T-helper 9 cell (primary cell): ENCODE data around the gene DES.

ENCODE experiments used
- DNase-seq: peaks from one replicate; pipeline ENCODE4 v3.0.0-alpha.2; 2020

Gene DES

DNA sequence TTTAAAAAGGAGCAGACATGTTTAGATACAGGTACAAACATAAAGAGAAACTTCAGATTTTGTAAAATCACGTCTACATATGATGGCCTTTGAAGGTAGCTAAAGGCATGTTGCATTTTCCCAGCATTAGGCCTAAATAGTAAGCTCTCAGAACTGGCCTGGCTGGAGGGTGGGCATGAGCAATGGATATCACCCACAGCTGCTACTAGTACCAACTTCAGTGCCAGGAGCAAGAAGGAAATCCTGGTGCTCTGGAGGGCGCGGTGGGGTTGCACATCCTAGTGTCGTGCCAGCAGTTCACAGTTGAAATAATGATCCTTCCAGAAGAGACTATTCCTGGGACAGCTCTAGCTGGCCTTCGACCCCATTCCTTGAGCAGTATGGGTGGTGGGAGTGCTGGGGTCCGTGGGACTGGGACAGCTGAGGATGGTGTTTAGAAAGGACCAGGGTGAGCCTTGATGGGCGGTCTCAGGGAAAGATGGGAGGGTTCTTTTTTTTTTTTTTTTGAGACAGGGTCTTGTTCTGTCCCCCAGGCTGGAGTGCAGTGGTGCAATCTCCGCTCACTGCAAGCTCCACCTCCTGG is 4.9 kb downstream of the DES start:
- no peak for DNase-seq

DNA sequence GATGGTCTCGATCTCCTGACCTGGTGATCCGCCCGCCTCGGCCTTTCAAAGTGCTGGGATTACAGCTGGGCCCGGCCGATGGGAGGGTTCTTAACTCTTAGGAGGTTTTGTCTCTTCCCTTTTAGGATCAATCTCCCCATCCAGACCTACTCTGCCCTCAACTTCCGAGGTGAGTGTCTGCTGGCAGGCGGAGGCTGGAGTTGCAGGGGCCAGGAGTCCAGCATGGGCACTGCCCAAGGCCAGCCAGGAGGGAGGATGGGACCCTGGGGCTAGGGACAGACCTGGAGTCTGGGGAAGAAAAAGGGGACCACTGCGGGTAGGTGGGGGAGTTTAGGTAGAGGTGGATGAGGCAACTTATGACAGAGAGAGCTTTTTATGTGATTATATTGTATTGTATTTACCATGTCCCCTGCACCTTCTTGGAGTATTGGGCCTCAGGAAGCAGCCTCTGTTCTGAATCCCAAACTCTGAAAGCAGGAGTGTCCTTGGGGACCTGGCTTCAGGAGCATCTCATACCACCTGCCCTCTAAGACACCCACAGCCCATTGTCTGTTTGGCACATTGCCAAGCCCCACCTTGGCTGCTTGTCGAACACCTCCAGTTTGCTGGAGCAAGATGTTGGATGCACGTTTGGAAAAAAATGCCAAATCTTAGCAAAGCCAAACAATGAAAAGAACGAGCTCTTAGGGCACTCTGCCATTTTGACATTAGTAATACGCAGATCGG is 5.6 kb downstream of the DES start:
- no peak for DNase-seq

DNA sequence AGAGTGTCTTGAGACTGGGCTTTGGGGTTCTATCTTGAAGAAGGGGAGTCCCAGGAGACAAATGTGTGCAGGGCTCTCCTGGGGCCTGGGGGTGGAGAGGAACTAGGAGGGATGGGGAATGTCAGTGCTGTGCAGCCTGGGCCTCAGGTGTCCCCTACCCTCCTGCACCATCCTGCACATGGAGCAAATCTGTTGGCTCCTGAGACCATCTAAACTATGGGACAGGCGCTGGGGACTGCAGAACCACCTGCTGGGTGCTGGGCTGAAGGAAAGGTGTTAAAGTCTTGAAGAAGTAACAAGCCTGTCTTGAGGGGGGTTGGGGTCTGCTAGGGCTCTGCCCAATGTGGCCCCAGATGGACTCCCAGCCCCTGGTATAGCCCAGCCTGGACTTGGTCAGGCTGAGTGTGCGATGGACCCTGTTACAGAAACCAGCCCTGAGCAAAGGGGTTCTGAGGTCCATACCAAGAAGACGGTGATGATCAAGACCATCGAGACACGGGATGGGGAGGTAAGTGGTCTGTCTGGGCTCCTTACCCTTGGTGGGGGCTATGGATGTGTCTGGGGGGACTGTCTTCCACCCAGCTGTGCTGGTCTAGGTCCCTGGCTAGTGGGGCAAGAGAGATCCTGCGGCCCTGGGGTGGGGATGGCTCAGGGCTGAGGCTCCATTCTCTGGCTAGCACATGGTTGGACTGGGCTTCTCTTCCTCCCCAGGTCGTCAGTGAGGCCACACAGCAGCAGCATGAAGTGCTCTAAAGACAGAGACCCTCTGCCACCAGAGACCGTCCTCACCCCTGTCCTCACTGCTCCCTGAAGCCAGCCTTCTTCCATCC is 7.3 kb downstream of the DES start:
- DNase-seq, result no peak

DNA sequence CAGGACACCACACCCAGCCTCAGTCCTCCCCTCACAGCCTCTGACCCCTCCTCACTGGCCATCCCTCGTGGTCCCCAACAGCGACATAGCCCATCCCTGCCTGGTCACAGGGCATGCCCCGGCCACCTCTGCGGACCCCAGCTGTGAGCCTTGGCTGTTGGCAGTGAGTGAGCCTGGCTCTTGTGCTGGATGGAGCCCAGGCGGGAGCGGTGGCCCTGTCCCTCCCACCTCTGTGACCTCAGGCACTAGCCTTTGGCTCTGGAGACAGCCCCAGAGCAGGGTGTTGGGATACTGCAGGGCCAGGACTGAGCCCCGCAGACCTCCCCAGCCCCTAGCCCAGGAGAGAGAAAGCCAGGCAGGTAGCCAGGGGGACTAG is 7.9 kb downstream of the DES start:
- no peak for DNase-seq

DNA sequence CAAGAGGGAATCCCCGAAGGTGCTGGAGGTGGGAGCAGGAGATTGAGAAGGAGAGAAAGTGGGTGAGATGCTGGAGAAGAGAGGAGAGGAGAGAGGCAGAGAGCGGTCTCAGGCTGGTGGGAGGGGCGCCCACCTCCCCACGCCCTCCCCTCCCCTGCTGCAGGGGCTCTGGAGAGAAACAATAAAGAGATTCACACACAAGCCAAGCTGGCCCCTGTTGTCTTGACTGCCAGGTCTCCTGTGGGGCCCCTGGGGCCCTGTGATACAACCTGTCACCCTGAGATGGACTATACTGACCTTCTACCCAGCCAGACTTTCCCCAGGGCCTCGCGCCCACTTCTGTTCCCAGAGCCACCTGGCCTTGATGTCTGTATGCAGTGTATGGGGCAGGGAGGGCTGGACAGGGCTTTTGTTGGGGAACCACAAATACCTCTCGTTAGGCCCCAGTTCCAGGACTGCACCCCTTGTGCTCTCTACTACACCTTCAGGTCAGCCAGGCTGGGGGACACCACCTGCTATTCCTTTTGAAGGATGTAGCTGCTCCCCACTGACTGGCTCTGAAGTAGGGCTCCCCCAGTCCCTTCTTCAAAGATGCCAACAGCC is 8.5 kb downstream of the DES start:
- no peak for DNase-seq

DNA sequence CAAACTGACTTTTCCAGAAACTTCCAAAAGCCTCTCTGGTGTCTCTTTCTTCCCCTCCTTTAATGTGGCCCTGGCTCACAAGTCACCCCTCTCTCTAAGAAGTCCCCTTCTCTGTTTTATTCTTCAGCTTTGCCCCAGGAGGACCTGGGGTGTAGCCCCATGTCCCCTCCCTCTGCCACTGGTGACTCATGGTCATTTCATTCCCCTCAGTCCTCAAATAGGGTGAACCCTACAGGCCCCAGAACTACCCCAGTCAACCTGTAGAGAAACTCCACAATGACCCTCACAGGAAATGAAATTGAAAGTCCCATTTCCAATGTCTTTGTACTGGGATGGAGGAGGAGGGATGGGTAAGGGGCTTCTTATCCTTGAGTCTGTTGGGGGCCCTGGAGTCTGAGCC is 10.3 kb downstream of the DES start:
- DNase-seq, result no peak

DNA sequence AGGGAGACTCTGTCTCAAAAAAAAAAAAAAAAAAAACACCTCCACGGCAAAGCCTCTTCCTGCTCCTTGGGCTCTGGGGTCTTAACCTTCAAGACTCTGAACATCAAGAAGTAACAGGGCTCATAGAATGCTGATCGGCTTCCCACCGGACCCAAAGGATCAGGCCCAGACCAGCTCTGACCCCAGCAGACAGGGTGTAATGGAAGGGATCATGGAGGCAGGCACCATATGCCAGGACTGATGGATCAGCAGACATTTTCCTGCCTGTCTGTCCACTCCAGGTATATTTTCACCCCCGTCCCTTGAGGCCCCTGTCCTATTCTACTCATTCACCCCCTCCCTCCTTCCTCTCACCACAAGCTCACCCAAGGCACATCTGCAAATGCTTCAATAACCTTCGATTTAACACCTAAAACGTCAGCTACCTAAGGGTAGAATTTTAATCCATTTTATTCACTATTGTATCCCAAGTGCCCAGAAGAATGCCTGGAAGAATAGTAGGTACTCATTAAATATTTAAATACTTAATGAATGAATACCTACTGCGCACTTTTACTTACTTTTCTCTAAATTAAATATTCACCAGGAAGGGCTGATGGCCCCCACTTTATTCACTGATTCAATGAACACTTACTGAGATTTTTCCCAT is 11.9 kb downstream of the DES start:
- no peak for DNase-seq

DNA sequence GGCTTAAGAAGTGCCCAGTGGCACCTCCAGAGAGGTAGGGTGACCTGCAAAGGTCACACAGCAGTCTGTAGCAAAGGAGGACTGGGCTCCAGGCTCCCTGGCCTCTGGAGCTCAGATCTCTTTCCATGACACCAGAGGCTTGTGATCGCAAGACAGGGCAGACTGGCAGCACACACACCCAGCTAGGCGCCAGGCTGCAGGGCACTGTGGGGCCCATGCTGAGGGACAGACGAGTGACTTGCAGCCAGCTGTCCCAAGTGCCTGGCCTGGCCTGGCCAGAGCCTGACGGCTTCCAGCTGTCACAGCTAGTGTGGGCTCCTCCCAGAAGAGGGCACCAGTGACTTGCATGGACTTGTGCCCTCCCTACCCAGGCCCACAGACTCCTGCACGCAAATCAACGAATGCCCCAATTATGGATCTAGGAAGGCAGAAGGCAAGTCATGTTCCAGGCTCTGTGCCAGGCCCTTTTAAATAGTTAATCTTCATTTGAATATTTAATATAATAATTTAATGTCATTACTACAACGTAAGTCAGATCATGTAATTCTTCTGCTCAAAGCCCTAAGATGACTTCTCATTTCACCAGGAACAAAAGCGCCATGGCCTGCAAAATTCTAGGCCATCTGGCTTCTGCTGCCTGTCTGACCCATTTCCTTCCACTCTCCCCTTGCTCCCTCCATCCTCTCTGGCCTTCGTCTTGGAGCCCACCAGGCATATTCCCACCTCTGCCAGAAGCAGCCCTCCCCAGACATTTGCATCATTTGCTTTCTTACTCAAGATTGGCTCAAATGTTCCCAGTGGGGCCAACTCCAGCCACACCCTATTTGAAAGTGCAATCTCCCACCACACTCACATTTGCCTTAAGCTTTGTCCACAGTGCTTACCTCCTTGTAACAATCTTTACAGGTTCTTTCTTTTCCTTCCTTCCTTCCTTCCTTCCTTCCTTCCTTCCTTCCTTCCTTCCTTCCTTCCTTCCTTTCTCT is 12.7 kb downstream of the DES start:
- DNase-seq, result no peak

DNA sequence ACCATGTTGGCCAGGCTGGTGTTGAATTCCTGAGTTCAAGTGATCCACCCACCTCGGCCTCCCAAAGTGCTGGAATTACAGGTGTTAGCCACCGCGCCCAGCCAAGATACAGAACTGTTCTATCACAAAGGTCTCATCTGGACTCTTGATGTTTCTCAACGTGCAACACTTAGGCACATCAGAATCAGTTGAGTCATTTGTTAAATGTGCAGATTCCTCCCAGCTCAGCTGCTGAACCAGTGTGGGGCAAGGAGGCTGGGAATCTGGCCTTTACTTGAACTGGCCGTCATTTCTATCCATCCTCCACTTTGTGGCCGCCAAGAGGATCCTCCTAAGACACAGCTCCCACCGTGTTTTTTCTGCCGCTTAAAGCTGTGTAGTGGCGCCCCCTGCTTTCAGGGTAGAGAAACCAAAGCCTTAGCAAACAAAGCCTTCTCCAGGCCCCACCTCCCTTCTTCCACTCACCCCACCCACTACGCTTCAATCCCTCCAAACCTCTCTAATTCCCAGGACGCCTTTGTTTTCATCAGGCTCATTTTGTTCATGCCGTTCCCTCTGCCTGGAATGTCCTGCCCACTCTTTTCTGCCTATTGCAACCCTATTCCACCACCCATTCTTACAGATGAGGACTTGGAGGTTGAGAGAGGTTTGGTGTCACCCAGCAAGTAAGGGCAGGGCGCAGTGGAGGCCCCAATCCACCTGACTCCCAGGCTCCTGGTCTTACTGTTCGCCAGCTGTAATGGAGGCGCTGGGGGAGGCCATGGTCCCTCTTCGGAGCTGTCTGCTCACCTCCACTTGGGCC is 15.7 kb downstream of the DES start:
- DNase-seq, result no peak

DNA sequence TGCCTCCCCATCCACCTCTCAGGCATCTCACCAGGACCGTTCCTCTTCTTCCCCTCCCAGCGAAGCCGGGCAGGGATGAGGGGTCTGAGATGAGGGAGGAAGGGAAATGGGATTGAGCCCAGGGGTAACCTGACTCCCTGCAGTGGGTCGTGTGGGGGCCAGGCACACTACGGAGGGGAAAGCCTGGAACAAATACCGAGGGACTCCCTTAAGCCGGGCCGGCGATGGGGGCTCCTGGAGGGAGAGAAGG is 16.2 kb downstream of the DES start:
- no peak for DNase-seq

DNA sequence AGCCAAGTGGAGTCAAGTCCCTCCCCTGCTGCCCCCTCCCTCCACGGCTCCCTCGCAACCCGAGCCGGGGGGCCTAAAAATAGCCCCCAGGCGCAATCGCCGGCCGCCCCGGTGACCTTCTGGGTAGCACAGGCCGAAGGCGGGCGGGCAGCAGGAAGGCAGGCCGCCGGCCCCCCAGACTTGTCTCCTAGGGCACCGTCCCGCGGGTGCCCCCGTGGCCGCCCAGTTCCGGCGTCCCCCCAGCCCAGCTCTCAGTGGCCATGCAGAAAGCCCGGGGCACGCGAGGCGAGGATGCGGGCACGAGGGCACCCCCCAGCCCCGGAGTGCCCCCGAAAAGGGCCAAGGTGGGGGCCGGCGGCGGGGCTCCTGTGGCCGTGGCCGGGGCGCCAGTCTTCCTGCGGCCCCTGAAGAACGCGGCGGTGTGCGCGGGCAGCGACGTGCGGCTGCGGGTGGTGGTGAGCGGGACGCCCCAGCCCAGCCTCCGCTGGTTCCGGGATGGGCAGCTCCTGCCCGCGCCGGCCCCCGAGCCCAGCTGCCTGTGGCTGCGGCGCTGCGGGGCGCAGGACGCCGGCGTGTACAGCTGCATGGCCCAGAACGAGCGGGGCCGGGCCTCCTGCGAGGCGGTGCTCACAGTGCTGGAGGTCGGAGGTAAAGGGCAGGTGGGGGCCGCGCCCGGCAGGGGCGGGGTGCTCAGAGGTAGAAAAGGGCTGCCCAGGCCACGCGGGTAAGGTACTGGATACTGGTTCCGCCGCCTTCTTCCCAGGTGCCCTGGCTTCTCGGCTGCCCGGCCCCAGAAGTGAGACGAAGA is 16.7 kb downstream of the DES start, which contains the start of gene SPEG:
TSS of gene SPEG (plus strand) at position 126 of the 808 bp plus-strand sequence. CDS start at position 261, 135 bp downstream.
- DNase-seq, result no peak

DNA sequence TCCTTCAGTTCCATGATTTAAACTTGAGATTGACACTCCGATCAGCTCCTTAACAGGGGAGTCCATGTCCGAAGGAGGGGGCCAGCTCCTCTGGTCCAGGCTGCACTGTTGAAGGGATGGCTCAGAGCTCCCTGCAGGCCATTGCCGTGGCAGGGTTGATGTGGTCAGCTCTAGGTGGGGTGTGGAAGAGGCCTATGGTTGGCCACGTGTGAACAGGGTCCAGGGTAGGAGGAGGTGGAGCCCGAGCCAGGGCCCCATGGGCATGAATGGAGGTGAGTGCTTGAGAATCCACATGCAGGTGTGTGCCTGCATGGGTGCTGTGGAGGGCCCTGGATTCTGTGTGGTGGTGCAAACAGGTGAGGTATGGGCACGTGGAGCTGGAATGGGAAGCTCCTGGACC is 17.5 kb downstream of the DES start:
- no peak for DNase-seq

DNA sequence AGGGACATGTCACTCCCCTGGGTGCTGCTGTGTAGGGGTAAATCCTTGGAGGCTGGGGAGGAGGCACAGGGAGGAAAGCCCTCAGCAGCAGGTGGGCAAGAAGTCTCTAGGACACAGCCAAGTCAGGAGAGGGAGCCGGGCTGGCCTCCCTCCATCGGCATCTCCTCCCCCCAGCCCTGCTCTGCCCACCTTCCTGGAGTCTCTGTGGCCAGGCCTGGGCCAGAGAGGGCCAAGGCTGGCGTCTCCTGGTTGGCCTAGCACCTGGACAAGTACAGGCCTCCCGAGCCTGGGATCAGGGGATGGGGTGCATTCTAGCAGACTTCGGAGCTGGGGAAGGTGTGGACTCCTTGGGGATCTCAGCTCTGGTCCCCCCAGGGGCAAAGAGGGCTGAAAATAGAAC is 18.3 kb downstream of the DES start:
- DNase-seq, result no peak

DNA sequence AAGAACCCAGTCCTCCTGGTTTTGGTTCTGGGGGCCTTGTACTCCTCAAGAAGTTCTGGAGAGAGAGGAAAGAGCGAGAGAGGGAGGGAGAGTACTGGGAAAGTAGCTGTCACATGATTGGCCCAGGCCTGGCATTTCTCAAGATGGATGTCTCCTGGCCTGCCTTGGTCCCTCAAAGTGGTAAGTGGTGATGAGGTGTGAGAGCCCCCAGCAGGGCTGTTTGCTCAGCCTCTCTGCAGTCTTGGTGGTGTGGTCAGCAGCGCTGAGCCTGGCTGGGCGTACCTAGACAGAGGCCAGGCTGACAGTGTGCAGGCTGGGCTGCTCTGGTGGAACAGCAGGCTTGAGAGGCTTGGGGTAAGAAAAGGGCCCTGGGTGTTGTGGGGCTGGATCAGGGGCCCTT is 19.0 kb downstream of the DES start:
- no peak for DNase-seq

DNA sequence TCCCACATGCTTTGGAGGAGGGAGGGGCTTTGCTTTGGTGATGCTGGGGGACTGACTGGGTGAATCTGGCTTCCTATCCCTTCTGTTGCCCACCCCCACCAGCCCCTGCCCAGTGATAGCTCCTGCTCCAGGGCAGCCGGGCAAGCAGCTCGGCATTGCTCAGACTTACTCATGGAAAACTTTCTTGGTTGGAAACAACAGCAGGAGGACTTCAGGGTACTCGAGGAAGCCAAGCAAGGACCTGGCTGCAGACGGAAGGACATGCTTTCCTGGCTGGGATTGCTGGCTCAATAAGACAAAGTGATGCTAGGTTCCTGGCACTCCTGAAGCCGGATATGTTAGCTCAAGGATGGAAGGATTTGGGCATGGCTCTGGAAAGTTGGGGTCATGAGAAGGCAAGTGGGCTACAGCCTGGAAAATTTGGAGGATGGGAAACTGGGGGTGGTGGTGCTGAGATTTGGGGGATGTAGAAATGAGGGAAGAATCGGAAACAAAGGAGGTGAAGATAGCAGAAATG is 19.6 kb downstream of the DES start:
- DNase-seq, result no peak

DNA sequence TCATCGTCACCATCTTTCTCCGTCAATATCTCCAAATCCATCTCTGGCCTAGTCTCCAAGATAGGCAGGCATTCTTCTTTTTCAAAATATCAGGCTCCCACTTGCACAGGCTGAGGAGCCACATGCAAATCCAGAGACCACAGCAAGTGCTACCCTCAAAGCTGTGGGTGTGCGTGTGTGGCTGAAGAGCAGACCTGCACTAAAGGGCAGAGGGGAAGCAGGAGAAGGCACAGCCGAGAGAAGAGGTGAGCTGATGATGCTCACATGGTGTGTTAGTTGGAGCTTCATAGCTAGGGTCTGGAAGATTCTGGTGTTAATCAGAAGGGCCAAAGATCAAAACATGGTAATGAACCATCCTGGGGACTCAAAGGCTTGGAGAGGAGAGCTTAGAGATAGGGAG is 20.3 kb downstream of the DES start:
- no peak for DNase-seq

DNA sequence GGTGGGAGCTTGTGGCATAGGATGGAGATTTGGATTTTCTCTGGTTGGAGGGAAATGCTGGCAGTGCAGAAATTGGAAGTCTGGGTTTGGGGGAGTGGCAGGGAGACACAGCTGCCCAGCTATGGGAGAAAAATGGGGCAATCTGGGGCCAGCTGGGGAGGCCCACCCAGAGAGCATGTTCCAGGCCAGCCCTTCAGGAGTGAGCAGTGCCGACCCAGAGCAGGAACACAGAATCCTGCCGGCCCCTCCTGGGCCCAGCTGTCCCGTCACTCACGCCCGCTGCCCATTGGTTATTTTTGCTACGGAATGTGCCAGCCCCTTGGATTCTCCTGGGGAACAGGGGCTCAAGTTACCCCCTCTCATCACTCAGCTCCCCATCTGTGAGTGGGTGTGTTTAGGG is 21.3 kb downstream of the DES start:
- no peak for DNase-seq

DNA sequence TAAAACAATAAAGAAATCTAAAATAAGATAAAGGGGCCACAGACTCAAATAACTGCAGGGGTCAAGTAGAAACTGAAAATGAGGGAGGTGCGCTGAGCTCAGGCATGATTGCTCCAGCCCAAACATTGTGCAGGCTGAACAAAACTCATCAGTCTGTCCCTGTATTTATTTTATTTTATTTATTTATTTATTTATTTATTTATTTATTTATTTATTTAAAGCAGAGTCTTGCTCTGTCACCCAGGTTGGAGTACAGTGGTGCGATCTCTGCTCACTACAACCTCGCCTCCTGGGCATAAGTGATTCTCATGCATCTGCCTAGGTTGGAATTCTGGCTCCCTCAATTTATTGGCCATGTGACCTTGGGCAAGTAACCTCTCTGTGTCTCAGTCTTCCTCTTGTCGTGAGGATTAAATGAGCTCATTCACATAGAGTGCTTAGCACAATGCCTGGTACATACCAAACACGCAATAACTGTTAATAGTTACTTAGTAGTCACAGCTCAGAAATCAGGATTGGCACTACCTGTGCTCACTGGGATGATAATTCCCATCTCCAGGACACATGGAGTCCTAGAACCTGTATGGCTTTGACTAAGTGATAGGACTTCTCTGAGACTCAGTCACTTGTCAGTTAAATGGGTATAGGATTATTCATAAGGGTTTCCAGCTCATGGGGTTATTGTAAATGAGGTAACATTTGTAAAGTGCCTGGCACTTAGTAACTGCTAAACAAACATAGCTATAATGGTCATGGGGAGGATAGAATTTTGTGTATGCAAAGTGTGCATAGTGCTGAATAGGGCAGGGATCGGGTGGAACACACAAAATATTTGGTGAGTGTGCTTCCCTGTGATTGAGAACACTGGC is 22.4 kb downstream of the DES start:
- no peak for DNase-seq
